GM12891 (cell line): Measurements from ENCODE around the gene KCNN4.
"Not testable (repeated sequence)": the region's sequence is repeated elsewhere in the genome, so short reads cannot be mapped to it uniquely, and the experiment has no call there.

Experiments
- PAX5 ChIP-seq: IDR thresholded peaks from 2 replicates; pipeline ENCODE4 v1.6.1; 2011; ENCODE audit warnings: low read length, moderate library complexity, mild to moderate bottlenecking; ENCODE audit not compliant: insufficient read depth, severe bottlenecking
- POLR2A ChIP-seq: IDR thresholded peaks from 2 replicates; pipeline ENCODE4 v1.6.1; 2011; ENCODE audit warnings: low read depth, low read length, control low read depth
- POLR2AphosphoS5 ChIP-seq: IDR thresholded peaks from 2 replicates; pipeline ENCODE4 v1.6.1; 2011; ENCODE audit warnings: low read depth, low read length, control low read depth
- SPI1 ChIP-seq: IDR thresholded peaks from 2 replicates; pipeline ENCODE4 v1.6.1; 2011; ENCODE audit warnings: low read depth, low read length, control low read depth
- TAF1 ChIP-seq: IDR thresholded peaks from 2 replicates; pipeline ENCODE4 v1.6.1; 2011; ENCODE audit warnings: low read depth, low read length, control low read depth

GRCh38 chr19:43774940-43775258 is 5.9 kb downstream of the KCNN4 start:
- not testable (repeated sequence) for TF ChIP-seq TAF1, POLR2A, POLR2AphosphoS5, SPI1, PAX5
